ENCODE data around the gene KRTAP5-1. TPM values are rescaled to one million over a fixed set of nuclear protein-coding genes. Genes with fewer than 3 reads are reported as not detected.

Gene KRTAP5-1
- total RNA-seq, 1 donor from 2014 or later = not detected

GRCh38 chr11:1541474-1542204 is 43.4 kb downstream of the KRTAP5-1 start:
- TF ChIP-seq, protein P1, sequence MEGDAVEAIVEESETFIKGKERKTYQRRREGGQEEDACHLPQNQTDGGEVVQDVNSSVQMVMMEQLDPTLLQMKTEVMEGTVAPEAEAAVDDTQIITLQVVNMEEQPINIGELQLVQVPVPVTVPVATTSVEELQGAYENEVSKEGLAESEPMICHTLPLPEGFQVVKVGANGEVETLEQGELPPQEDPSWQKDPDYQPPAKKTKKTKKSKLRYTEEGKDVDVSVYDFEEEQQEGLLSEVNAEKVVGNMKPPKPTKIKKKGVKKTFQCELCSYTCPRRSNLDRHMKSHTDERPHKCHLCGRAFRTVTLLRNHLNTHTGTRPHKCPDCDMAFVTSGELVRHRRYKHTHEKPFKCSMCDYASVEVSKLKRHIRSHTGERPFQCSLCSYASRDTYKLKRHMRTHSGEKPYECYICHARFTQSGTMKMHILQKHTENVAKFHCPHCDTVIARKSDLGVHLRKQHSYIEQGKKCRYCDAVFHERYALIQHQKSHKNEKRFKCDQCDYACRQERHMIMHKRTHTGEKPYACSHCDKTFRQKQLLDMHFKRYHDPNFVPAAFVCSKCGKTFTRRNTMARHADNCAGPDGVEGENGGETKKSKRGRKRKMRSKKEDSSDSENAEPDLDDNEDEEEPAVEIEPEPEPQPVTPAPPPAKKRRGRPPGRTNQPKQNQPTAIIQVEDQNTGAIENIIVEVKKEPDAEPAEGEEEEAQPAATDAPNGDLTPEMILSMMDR (conservative IDR thresholded peaks at IDR 0.05) = no peak
- Mint-ChIP-seq H3K27ac (no peak overlapping the region), H3K4me1 (ENCODE audit: unreplicated experiment) (no peaks in the 10 kb centered on the region), H3K27me3 (peaks cover 58% of the 10 kb centered on the region), H3K36me3 (no peaks in the 10 kb centered on the region), H3K9me3 (no peaks in the 10 kb centered on the region), H3K4me3 (no peak overlapping the region)
- DNase-seq (ENCODE audit: extremely low spot score, unreplicated experiment) = no peak

- no peaks in the 10 kb centered on the region for H3K9me3 Mint-ChIP-seq
- peaks cover 2% of the 10 kb centered on the region for H3K4me1 Mint-ChIP-seq (ENCODE audit: unreplicated experiment)
- no peak overlapping the region for H3K4me3 Mint-ChIP-seq
- H3K27me3 Mint-ChIP-seq = peaks cover 45% of the 10 kb centered on the region
- no peak for DNase-seq (ENCODE audit: extremely low spot score, unreplicated experiment)
- no peak overlapping the region for H3K27ac Mint-ChIP-seq
- TF ChIP-seq, protein P1 (conservative IDR thresholded peaks at IDR 0.05) = no peak
- H3K36me3 Mint-ChIP-seq = no peaks in the 10 kb centered on the region
Observed at GRCh38 chr11:1540074-1540473, 45.0 kb downstream of the KRTAP5-1 start.

GRCh38 chr11:1538153-1538552 is 46.9 kb downstream of the KRTAP5-1 start:
- H3K27me3 Mint-ChIP-seq = peaks cover 31% of the 10 kb centered on the region
- H3K4me3 Mint-ChIP-seq = no peak overlapping the region
- H3K4me1 Mint-ChIP-seq (ENCODE audit: unreplicated experiment) = peaks cover 8% of the 10 kb centered on the region

DNA sequence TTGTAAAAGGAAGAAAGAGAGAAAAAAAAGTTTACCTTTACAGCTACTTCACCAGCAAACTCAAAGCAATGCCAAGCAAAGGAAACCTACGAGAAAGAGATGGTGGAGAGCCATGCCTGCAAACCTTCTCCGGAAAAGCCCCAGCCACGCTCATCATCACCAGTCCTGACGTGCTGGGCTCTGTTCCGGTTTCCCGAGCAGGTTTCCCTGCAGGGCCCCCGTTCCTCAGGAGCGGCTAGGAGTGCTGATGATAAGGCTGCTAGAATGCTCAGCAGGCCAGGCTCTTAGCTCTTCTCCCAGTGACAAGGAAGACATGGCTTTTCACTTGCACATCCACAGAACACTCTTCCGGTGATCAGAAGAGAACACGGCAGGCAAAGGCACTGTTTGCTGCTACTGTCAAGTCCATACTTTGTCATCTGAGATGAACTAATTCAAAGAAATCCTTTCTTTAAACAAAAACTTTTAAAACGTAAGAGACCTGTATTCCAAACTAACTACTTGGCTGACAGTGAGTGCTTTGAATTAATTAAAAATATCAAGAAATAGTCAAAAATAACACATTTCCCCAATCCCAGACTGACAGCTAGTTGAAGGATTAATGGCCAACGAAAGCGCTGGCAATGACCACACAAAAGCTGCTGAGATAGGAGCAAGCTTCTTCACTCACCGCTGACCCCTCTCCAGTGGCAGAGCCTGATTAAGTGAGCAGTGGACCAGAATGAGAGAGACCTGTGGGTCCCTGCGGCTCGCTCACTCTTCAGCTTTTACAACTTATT is 48.8 kb downstream of the KRTAP5-1 start:
- peaks cover 27% of the 10 kb centered on the region for H3K27me3 Mint-ChIP-seq
- no peak overlapping the region for H3K4me3 Mint-ChIP-seq
- peaks cover 22% of the 10 kb centered on the region for H3K4me1 Mint-ChIP-seq (ENCODE audit: unreplicated experiment)
- no peaks in the 10 kb centered on the region for H3K9me3 Mint-ChIP-seq
- DNase-seq (ENCODE audit: extremely low spot score, unreplicated experiment) = no peak
- TF ChIP-seq, protein P1 (conservative IDR thresholded peaks at IDR 0.05) = no peak
- no peaks in the 10 kb centered on the region for H3K36me3 Mint-ChIP-seq
- H3K27ac Mint-ChIP-seq = no peak overlapping the region

More at GRCh38 chr11:1538153-1538552, 46.9 kb downstream of the KRTAP5-1 start:
- Mint-ChIP-seq H3K27ac (no peak overlapping the region), H3K36me3 (no peaks in the 10 kb centered on the region), H3K9me3 (no peaks in the 10 kb centered on the region)
- DNase-seq (ENCODE audit: extremely low spot score, unreplicated experiment) = no peak
- TF ChIP-seq, protein P1 (conservative IDR thresholded peaks at IDR 0.05) = no peak

DNA sequence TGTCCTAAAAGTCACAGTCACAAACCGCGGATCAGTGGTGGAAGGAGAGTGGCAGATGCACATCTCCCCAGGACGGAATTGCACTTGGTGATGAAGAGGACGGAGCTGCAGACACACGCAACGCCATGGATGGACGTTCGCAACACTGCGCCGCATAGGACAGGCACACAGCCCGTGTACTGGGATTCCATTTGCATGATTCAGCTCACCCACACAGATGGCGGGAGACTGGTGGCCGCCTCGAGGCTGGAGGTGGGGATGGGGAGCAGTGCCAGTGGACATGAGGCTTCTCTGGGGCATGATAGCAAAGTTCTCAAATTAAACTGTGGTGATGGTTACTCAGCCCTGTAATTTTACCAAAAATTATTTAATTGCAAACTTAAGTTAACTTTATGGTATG is 50.4 kb downstream of the KRTAP5-1 start:
- H3K27me3 Mint-ChIP-seq = peaks cover 16% of the 10 kb centered on the region
- H3K4me3 Mint-ChIP-seq = no peak overlapping the region
- TF ChIP-seq, protein P1 (conservative IDR thresholded peaks at IDR 0.05) = no peak
- DNase-seq (ENCODE audit: extremely low spot score, unreplicated experiment) = no peak
- no peaks in the 10 kb centered on the region for H3K36me3 Mint-ChIP-seq
- no peaks in the 10 kb centered on the region for H3K9me3 Mint-ChIP-seq
- peak overlapping the region; percentile 27 for H3K27ac Mint-ChIP-seq
- H3K4me1 Mint-ChIP-seq (ENCODE audit: unreplicated experiment) = peaks cover 24% of the 10 kb centered on the region

Other genes starting within 250 kb of the KRTAP5-1 start
- 8.6 and 13.8 TPM in 2 replicates for gene BRSK2, start 195.3 kb downstream of the KRTAP5-1 start, total RNA-seq (ENCODE audit: low replicate concordance)
- gene MOB2, start 98.5 kb downstream of the KRTAP5-1 start, total RNA-seq (ENCODE audit: low replicate concordance) = 39.6 and 46.8 TPM in 2 replicates
- 8.4 and 16.1 TPM in 2 replicates for gene DUSP8, start 13.0 kb downstream of the KRTAP5-1 start, total RNA-seq (ENCODE audit: low replicate concordance)
- gene KRTAP5-2, start 13.0 kb upstream of the KRTAP5-1 start, total RNA-seq (ENCODE audit: low replicate concordance) = not detected in 2 replicates
- gene KRTAP5-3, start 23.2 kb upstream of the KRTAP5-1 start, total RNA-seq (ENCODE audit: low replicate concordance) = not detected in 2 replicates
- gene KRTAP5-4, start 36.9 kb upstream of the KRTAP5-1 start, total RNA-seq (ENCODE audit: low replicate concordance) = not detected in 2 replicates
- gene KRTAP5-5, start 44.5 kb upstream of the KRTAP5-1 start, total RNA-seq (ENCODE audit: low replicate concordance) = not detected in 2 replicates
- gene KRTAP5-6, start 111.9 kb upstream of the KRTAP5-1 start, total RNA-seq (ENCODE audit: low replicate concordance) = not detected in 2 replicates
- gene IFITM10, start 165.3 kb upstream of the KRTAP5-1 start, total RNA-seq (ENCODE audit: low replicate concordance) = 3.4 and 7.4 TPM in 2 replicates
- 318 and 557 TPM in 2 replicates for gene CTSD, start 178.6 kb upstream of the KRTAP5-1 start, total RNA-seq (ENCODE audit: low replicate concordance)
- 4.5 and 7.9 TPM in 2 replicates for gene SYT8, start 249.7 kb upstream of the KRTAP5-1 start, total RNA-seq (ENCODE audit: low replicate concordance)

All from type B pancreatic cell (in vitro differentiated cells).